Stimulated activated CD8-positive, alpha-beta memory T cell treated with anti-CD3 and anti-CD28 coated beads, Interleukin-12 subunit alpha, Interleukin-12 subunit beta, amount 100 ng/mL, for 1 hour (primary cell): ENCODE results near the gene EXOSC3.
A peak's percentile ranks its signal among the peaks of the same experiment; 100 is the strongest.
"Not testable (repeated sequence)": the region's sequence is repeated elsewhere in the genome, so short reads cannot be mapped to it uniquely, and the experiment has no call there.

ENCODE experiments used
- DNase-seq: peaks from one replicate; pipeline ENCODE4 v3.0.0-alpha.2; 2020; ENCODE audit warnings: low read depth

The EXOSC3 gene

GRCh38 chr9:37784616-37785483, at the start of gene EXOSC3:
Gene EXOSC3 (minus strand): TSS chr9:37785064. CDS start chr9:37785044, 20 bp downstream.
- peak; percentile 76 for DNase-seq

DNA sequence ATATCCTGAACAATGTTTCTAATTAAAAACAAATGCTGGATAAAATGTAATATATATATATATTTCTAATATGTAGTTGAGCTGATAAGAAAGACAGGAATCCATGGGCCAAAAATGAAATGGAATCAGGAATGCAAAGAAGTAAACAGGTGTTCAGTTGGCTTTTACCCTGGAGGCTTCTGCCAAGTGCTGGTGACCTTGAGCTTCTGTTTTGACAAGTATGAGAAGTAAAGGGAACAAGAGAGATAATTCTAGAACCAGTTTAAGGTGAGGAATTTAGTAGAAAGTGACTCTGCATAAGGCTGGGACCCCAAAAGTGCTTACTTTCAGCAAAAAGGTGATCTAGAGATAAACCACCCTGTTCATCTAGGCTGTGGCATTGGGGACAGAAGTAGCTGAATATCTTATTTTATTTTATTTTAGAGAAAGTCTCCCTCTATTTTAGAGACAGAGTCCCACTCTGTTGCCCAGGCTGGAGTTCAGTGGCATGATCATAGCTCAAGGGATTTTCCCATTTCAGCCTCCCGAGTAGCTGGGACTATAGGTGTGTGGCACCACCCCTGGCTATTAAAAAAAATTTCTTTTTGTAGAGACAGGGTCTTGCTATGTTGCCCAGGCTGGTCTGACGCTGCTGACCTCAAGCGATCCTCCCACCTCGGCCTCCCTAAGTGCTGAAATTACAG, 42.8 kb upstream of the EXOSC3 start:
- DNase-seq, result no peak

DNA sequence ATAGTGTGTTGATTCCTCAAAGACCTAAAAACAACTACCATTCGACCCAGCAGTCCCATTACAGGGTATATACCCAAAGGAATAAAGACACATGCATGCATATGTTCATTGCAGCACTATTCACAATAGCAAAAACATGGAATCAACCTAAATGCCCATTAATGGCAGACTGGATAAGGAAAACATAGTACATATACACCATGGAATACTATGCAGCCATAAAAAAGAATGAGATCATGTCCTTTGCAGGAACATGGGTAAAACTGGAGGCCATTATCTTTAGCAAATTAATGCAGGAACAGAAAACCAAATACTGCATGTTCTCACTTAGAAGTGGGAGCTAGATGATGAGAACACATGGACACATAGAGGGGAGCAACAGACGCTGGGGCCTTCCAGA, 40.3 kb upstream of the EXOSC3 start:
- not testable (repeated sequence) for DNase-seq

GRCh38 chr9:37820142-37820541, 35.3 kb upstream of the EXOSC3 start:
- DNase-seq, result no peak

DNA sequence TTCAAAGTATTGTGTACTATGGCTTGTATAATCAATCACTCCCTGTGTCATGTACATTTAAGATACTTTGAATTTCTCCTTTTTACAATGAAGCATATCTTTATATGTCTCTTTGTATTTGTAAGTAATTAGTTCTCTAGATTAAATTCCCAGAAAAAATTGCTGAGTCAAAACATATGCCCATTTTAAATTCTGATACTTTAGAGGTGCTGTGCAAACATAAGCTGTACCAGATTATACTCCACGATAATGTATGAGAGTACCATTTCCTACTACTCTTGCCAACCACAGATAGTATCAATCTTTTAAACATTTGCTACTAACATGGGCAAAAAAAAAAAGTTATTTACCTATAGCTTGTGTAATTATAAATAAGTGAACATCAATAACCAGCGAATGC, 34.0 kb upstream of the EXOSC3 start:
- DNase-seq, result no peak

DNA sequence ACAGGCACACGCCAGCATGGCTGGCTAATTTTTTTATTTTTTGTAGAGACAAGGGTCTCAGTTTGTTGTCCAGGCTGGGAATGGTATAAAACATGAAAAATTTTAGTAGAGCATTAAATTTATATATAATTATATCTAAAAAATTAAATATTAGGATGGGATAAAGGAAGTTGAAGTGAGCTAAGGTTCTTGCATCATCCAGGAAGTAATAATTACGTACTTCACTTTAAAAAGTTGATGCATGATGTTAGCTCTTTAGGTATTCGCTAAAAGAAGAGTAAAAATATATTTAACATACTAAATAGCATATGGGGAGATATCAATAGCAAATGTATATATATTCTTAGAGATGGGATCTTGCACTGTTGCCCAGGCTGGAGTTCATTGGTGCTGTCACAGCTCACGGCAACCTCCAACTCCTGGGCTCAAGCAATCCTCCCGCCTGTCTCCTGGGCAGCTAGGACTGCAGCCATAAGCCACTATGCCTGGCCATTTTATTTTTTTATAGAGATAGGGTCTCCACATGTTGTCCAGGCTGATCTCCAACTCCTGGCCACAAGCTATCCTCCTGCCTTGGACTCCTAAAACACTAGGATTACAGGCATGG, 28.0 kb upstream of the EXOSC3 start:
- DNase-seq, result no peak

- no peak for DNase-seq
Observed at GRCh38 chr9:37811906-37812476, 27.1 kb upstream of the EXOSC3 start.

GRCh38 chr9:37809676-37810075, 24.8 kb upstream of the EXOSC3 start:
- not testable (repeated sequence) for DNase-seq

- DNase-seq, result no peak
Observed at GRCh38 chr9:37806271-37806670, 21.4 kb upstream of the EXOSC3 start.

DNA sequence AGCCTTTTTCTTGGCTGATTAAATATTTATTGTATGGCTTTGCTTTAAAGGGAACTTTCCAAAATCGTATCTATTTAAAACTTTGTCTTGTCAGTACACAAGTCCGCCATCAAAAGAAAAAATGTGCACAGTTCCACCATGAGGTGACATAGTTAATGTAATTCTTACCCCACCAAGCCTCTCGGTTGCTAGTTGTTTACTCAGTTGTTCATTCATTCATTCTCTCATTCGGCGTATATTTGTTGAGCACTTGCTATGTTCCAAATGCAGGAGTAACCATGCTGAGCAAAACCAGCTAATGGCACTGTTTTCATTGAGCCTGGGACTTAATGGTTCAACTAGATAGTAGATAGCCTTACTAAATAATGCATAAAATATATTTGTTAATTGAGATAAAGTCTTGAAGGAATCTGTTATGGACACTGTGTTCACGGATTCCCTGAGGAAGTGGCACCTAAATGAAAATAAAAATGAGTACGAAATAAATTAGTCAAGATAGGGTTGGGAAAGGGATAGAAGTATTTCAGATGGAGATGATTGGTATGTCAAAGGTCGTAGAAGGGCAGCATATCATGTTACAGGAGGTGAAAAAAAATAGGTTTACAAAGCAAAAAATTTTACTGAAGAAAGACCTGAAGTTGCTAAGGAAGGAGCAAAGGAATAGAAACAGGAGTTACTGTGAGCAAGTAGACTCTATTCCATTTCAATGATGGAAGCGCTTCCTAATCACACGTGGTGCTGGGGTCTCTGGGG, 17.3 kb upstream of the EXOSC3 start:
- no peak for DNase-seq

DNA sequence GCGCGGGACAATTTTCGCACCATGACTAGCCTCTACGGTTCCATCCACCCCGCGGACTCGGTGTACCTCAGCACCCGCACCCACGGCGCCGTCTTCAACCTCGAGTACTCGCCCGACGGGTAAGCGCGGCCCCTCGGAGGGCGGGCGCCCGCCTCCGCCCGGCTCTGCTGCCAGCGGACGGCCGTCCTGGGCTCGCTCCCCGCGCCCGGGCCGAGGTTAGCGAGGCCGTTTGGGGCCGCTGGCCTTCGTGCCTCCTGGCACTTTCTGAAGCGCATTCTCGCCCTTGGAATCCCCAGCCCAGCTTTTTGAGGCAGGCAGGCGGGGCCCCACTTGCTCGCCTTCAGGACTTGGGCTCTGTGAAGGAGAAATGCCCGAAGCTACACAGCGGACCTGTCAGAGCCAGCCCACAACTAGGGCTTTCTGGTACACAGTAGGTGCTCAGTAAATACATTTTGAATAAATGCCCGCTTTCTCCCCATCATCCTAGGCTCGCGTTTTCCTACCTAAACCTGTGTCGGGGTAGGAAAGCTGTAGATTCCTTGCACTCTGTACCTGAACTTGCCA, 16.5 kb upstream of the EXOSC3 start:
- DNase-seq, result no peak

- DNase-seq, result peak; percentile 74
Observed at GRCh38 chr9:37800631-37801286, 15.9 kb upstream of the EXOSC3 start, which contains the start of gene DCAF10. Gene DCAF10 (plus strand): TSS chr9:37800797. CDS start chr9:37800867, 70 bp downstream.

- DNase-seq, result no peak
Observed at GRCh38 chr9:37798677-37799076, 13.8 kb upstream of the EXOSC3 start.

DNA sequence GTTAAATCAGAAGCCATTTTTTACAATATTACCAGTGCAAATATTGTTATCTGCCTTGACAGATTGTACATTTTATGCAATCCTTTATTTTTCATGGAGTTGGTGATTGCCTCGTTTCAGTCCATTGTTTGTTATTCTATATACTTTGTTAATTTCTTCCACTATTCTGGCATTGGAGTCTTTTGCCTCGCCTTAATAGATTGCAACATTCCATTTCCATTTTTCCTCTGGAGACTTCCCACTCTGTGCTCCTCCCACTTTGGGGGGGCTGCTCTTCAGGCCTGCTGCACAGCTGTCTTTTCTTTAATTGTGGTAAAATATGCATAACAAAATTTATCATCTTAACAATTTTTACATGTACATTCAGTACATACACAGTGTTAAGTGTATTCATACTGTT, 11.4 kb upstream of the EXOSC3 start:
- DNase-seq, result no peak

DNA sequence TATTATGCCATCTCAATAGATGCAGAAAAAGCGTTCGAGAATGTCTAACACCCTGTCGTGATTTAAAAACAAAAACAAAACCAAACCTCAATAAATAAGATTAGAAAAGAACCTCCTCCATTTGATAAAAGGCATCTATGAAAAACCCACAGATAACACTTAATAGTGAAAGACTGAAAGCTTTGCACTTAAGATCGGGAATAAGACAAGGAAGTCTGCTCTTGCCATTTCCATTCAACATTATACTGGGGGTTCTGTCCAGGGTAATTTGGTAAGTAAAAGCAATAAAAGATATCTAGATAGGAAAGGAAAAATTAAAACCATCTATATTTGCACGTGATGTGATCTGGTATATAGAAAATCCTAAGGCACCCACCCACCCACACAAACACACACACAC, 7.3 kb upstream of the EXOSC3 start:
- DNase-seq, result no peak

- no peak for DNase-seq
Observed at GRCh38 chr9:37790096-37790495, 5.2 kb upstream of the EXOSC3 start.

DNA sequence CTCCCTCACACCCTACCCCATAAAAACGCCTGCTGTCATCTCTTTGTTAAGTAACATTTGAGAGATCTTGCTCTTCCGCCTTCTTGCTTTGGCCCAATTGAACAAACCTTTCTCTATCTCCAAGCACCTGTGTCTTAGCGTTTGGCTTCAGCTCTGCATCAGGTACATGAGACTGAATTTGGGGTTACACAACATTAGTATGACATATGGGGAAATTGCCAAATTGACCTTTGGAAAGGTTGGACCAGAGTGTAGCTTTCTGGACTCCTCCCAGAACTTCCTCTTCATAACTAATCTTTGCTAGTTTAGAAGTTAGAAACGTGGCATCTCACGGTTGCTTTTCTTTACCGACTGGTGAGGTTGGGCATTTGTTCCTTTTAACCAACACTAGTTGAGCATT, 3.5 kb upstream of the EXOSC3 start:
- no peak for DNase-seq

DNA sequence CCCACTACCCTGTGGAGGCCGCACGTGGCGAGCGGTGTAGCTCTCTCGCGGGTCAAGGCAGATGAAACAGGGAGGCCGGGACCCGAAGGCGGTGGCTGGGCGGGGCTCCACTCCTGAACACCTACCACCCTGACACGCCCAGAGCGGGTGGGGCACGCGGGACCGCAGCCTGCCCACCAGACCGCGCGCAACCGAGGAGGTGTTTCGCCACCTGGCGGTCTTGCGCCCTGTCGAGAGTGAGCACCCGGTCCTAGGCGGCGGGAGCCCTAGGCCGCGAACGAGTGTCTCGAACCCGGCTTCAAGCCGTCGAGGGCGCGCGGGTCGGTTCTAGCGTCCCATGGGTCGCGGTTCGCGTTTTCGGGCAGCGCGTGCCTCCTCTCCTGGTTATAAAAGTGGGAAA, 2.2 kb upstream of the EXOSC3 start:
- no peak for DNase-seq

GRCh38 chr9:37784291-37784615, 611 bp downstream of the EXOSC3 start:
- DNase-seq, result no peak

GRCh38 chr9:37778534-37778933, 6.3 kb downstream of the EXOSC3 start:
- DNase-seq, result no peak

DNA sequence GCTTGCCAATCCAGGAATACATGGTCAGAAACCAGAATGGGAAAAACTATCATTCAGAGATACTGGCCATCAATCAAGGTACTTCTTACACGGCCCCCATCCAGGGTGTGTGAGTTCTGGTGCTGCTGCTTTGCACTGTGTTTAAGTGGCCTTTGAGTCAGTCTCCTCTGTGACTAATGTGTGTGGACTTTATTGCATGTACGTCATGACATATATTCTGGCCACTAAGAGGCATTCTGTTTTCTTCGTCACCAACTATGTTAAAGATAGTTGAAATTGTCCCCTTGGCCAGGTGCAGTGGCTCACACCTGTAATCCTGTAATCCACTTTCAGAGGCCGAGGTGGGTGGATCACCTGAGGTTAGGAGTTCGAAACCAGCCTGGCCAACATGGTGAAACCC, 8.5 kb downstream of the EXOSC3 start:
- no peak for DNase-seq
